Stimulated activated CD8-positive, alpha-beta memory T cell treated with anti-CD3 and anti-CD28 coated beads, Interleukin-12 subunit alpha, Interleukin-12 subunit beta, amount 100 ng/mL, for 24 hours (primary cell): Measurements from ENCODE around the gene EPHA2.

Experiments
- DNase-seq: peaks from one replicate; pipeline ENCODE4 v3.0.0-alpha.2; 2020; ENCODE audit errors: extremely low read depth

The EPHA2 gene

GRCh38 chr1:16149702-16150488 is 6.0 kb downstream of the EPHA2 start:
- DNase-seq = no peak

- DNase-seq = no peak
Measured at GRCh38 chr1:16149146-16149545, 6.7 kb downstream of the EPHA2 start.

GRCh38 chr1:16148329-16149092 is 7.4 kb downstream of the EPHA2 start:
- DNase-seq = no peak

GRCh38 chr1:16147156-16147926 is 8.5 kb downstream of the EPHA2 start:
- no peak for DNase-seq

- DNase-seq = no peak
Measured at GRCh38 chr1:16146279-16147155, 9.4 kb downstream of the EPHA2 start.

- DNase-seq = no peak
Measured at GRCh38 chr1:16145662-16146278, 10.1 kb downstream of the EPHA2 start.

- no peak for DNase-seq
Measured at GRCh38 chr1:16145030-16145661, 10.7 kb downstream of the EPHA2 start.

- DNase-seq = no peak
Measured at GRCh38 chr1:16144325-16145029, 11.4 kb downstream of the EPHA2 start.

- DNase-seq = no peak
Measured at GRCh38 chr1:16143566-16144324, 12.1 kb downstream of the EPHA2 start.

GRCh38 chr1:16143005-16143565 is 12.8 kb downstream of the EPHA2 start:
- no peak for DNase-seq

GRCh38 chr1:16142383-16142995 is 13.4 kb downstream of the EPHA2 start:
- no peak for DNase-seq

GRCh38 chr1:16141573-16142336 is 14.1 kb downstream of the EPHA2 start:
- no peak for DNase-seq

- DNase-seq = no peak
Measured at GRCh38 chr1:16140068-16140596, 15.7 kb downstream of the EPHA2 start.

- no peak for DNase-seq
Measured at GRCh38 chr1:16139473-16139962, 16.4 kb downstream of the EPHA2 start.

- no peak for DNase-seq
Measured at GRCh38 chr1:16138772-16139221, 17.1 kb downstream of the EPHA2 start.

- DNase-seq = no peak
Measured at GRCh38 chr1:16137890-16138467, 17.9 kb downstream of the EPHA2 start.

GRCh38 chr1:16135501-16135900 is 20.4 kb downstream of the EPHA2 start:
- no peak for DNase-seq
